Common myeloid progenitor, CD34-positive (primary cell): ENCODE data around the gene FOXD1.

ENCODE experiments used
- CTCF ChIA-PET: fragments of 350-600 bp; sonication (Branson Sonifier 250); formaldehyde crosslinking; loops from one replicate; lab custom pipeline; 2021; ENCODE audit warnings: antibody characterized with exemption; lab: Charles Lee
- POLR2A ChIA-PET: fragments of 350-600 bp; sonication (Branson Sonifier 250); formaldehyde crosslinking; loops from one replicate; lab custom pipeline; 2021; ENCODE audit warnings: antibody characterized with exemption; lab: Charles Lee
- DNase-seq, 3 donors: peaks; one replicate each; pipeline versions ENCODE4 v3.0.0 to v3.0.0-alpha.2; 2013
- H3K27ac ChIP-seq, 2 experiments: 1 replicate in 1 of 2; 2 replicates in 1 of 2; pipeline ENCODE4 v1.7.0; 2013; ENCODE audit warnings: inconsistent platforms in 2 of 2, low read length in 2 of 2, mild to moderate bottlenecking in 2 of 2, low read depth in 1 of 2, moderate library complexity in 1 of 2; ENCODE audit not compliant: severe bottlenecking in 2 of 2, insufficient read depth in 1 of 2, poor library complexity in 1 of 2
- H3K27me3 ChIP-seq, 5 experiments: replicated peaks in 2 of 5; 1 replicate in 3 of 5; 2 replicates in 2 of 5; pipeline versions ENCODE4 v1.6.1 to v1.7.0; 2013; ENCODE audit warnings: low read length in 4 of 5, mild to moderate bottlenecking in 2 of 5, moderate library complexity in 2 of 5, inconsistent platforms in 1 of 5; ENCODE audit not compliant: insufficient read depth in 5 of 5, control insufficient read depth in 4 of 5
- H3K36me3 ChIP-seq, 4 experiments: 1 replicate in 2 of 4; 2 replicates in 2 of 4; pipeline versions ENCODE4 v1.6.1 to v1.7.0; 2013; ENCODE audit warnings: low read length in 3 of 4, control low read depth in 1 of 4, mild to moderate bottlenecking in 1 of 4; ENCODE audit not compliant: control insufficient read depth in 4 of 4, insufficient read depth in 4 of 4
- H3K4me1 ChIP-seq, 4 experiments: 1 replicate in 3 of 4; 2 replicates in 1 of 4; pipeline versions ENCODE4 v1.6.1 to v1.7.1; 2013; ENCODE audit warnings: low read length in 3 of 4, mild to moderate bottlenecking in 3 of 4, control low read depth in 1 of 4, inconsistent platforms in 1 of 4, moderate library complexity in 1 of 4; ENCODE audit not compliant: control insufficient read depth in 4 of 4, insufficient read depth in 4 of 4; ENCODE audit errors: control extremely low read depth in 1 of 4
- H3K4me3 ChIP-seq, 7 experiments: 1 replicate in 4 of 7; 2 replicates in 3 of 7; pipeline versions ENCODE4 v1.5.1 to v1.7.0; 2013; ENCODE audit warnings: mild to moderate bottlenecking in 7 of 7, low read length in 6 of 7, moderate library complexity in 6 of 7, inconsistent platforms in 2 of 7, low read depth in 2 of 7, control low read depth in 1 of 7; ENCODE audit not compliant: insufficient read depth in 4 of 7, control insufficient read depth in 1 of 7; ENCODE audit errors: extremely low read depth in 1 of 7
- H3K9me3 ChIP-seq, 5 experiments: 1 replicate in 4 of 5; 2 replicates in 1 of 5; pipeline versions ENCODE4 v1.6.1 to v1.7.1; 2013; ENCODE audit warnings: low read length in 4 of 5, mild to moderate bottlenecking in 2 of 5, inconsistent platforms in 1 of 5, low read depth in 1 of 5, moderate library complexity in 1 of 5; ENCODE audit not compliant: control insufficient read depth in 4 of 5, insufficient read depth in 2 of 5; ENCODE audit errors: control extremely low read depth in 1 of 5
- WGBS: methylation state at CpG from one replicate; pipeline ENCODE4 v1.1.5; 2013; ENCODE audit not compliant: insufficient coverage; 5-methylcytosine and 5-hydroxymethylcytosine counted together

Gene FOXD1

DNA sequence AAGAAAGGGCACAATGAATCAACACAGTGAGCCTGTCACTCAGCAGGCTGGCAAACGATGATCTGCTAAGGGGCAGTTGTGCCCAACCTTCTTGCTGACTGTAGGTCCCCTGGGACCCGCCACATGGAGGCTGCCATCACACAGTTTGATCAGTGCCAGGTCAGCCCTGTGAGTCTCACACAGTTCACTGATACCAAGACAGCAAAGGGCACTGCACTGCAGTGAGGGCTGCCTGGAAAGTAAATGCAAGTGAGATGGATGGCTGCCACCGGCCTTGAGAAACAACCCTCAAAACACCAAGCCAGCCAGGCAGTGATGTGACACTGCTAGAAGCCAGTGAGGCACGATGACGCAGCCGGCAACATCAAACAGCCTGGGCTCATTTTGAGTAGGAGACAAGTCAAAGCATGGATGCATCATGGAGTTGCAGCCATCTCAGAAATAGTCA, 30.3 kb downstream of the FOXD1 start:
- peaks cover 42 to 98% (median 67%) of the 10 kb centered on the region in 5 experiments for H3K27me3 ChIP-seq
- H3K9me3 ChIP-seq = peaks cover 1 to 11% (median 4%) of the 10 kb centered on the region in 5 experiments
- H3K36me3 ChIP-seq = no peaks in the 10 kb centered on the region
- no peak for DNase-seq
- CTCF ChIA-PET = interaction anchor here (1.9 kb wide), 1 partner anchor 33 kb away, joined by 5 read pairs; no protein-coding TSS in a partner anchor
- WGBS = 32% methylated on average over 5 of the region's 6 CpGs
- H3K4me1 ChIP-seq = peaks cover 0 to 8% (median 4%) of the 10 kb centered on the region in 4 experiments
- no peak overlapping the region for H3K4me3 ChIP-seq
- no peak overlapping the region for H3K27ac ChIP-seq
- POLR2A ChIA-PET = no interaction called here

DNA sequence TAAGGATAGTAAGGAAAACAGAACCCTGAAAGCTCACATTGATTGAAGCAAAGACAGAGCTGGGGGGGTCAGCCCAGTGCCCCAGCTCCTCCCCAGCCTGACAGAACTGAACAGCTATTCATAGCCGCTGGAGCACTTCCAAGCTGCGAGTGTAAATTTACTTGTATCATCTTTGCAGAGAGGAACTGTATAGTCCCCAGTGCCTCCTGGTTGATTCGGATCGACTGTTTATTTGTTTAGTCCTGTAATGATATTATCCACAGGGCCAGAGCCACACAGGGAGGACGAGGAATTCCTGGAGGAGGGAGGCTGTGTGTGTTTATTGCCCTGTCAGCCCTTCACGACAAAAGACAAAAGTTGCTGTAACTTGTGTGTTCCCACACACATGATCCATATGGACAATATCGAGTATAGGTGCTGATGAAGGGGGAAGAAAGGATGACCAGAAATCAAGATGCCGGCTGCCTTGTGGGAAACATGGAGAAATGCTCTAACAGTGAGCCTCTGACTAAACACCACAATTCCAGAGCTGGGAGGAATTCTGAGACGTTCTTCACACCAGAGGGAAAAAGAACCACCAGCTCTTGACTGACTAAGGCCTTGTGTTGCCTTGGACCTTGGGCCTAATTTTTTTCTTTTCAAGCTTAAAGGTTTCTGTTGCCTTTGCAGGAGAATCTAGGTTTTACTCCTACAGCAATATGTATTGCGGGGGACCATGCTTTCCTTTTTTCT, 31.1 kb downstream of the FOXD1 start:
- Histone ChIP-seq H3K4me1 (peaks cover 0 to 8% (median 4%) of the 10 kb centered on the region in 4 experiments), H3K4me3 (no peak overlapping the region), H3K27ac (no peak overlapping the region), H3K27me3 (peaks cover 42 to 100% (median 67%) of the 10 kb centered on the region in 5 experiments), H3K36me3 (no peaks in the 10 kb centered on the region), H3K9me3 (peaks cover under 1 to 11% (median 4%) of the 10 kb centered on the region in 5 experiments)
- no peak for DNase-seq
- WGBS = 32% methylated on average over 9 of the region's 10 CpGs
- CTCF ChIA-PET = interaction anchor here (0.6 to 1.9 kb wide), 6 partner anchors 9 to 113 kb away, joined by 3 to 6 read pairs (median 4); no protein-coding TSS in a partner anchor
- POLR2A ChIA-PET = interaction anchor here (0.6 kb wide), 2 partner anchors 303 to 1250 kb away, joined by 3 to 4 read pairs; no protein-coding TSS in a partner anchor

DNA sequence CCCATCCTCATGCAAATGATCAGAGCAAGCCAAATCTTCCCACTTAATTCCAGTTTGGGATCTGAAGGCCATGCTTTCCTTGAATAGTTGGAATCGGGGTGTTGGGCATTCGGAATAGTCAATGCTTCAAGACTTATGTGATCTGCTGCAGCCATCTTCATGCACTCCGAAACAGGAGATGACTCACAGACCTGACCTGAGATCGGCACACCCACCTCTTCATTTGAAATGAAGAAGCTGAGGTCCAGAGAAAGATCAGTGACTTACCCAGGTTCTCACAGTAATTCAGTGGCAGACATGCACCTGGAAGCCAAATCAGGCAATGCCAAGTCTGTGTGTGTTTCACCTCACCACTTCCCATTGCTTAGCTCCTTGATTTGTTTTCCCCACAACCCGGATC, 33.0 kb downstream of the FOXD1 start:
- 88% methylated on average over 4 of the region's 5 CpGs for WGBS
- peaks cover 0 to 10% (median 4%) of the 10 kb centered on the region in 5 experiments for H3K9me3 ChIP-seq
- no peak for DNase-seq
- no peaks in the 10 kb centered on the region for H3K36me3 ChIP-seq
- peaks cover 0 to 8% (median 4%) of the 10 kb centered on the region in 4 experiments for H3K4me1 ChIP-seq
- H3K4me3 ChIP-seq = no peak overlapping the region
- POLR2A ChIA-PET = no interaction called here
- H3K27ac ChIP-seq = no peak overlapping the region
- H3K27me3 ChIP-seq = peaks cover 39 to 94% (median 62%) of the 10 kb centered on the region in 5 experiments
- CTCF ChIA-PET = interaction anchor here (1.7 to 1.9 kb wide), 2 partner anchors 9 to 17 kb away, joined by 4 to 6 read pairs; no protein-coding TSS in a partner anchor

DNA sequence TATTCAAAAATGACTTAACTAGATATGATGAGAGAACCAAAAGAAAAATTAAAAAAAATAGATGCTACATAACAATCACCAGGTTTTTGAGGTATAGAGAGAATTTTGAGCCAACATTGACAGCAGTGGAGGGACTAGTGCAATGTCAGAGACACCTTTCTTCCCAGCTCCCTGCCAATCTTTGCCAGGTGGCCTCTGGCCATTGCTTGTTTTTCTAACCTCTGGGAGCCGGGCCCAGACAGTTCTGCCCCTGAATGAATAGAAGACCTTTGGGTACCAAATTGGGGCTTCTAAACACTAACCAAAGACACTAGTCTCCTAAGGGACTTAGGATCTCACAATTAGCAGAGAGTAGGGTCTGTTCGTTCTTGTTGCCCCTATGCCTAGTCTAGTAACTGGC, 33.4 kb downstream of the FOXD1 start:
- Histone ChIP-seq H3K9me3 (peaks cover 0 to 10% (median 4%) of the 10 kb centered on the region in 5 experiments), H3K27ac (no peak overlapping the region), H3K27me3 (peaks cover 34 to 92% (median 58%) of the 10 kb centered on the region in 5 experiments), H3K4me3 (no peak overlapping the region), H3K4me1 (peaks cover 0 to 8% (median 4%) of the 10 kb centered on the region in 4 experiments), H3K36me3 (no peaks in the 10 kb centered on the region)
- ChIA-PET POLR2A (no interaction called here), CTCF (interaction anchor here (1.9 kb wide), 1 partner anchor 17 kb away, joined by 4 read pairs; no protein-coding TSS in a partner anchor)
- 100% methylated on average over 2 of the region's 2 CpGs for WGBS
- DNase-seq = no peak

DNA sequence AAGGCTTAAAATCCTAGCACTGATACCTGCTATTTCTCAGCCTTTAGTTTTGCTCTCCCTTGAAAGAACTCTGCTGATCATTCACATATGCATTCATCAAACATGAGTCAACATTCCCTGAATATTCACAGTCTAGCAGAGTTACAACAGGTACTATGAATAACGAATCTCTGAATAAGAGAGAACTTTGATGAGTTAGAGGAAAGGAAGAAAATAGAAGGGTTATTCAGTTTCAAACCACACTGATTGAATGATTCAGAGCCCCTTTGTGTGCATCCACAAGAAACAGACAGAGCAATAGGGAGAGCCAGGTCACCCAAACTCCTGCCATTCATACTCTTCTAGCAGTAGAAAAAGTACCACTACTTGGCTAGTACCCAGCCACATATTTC, 36.0 kb downstream of the FOXD1 start:
- peaks cover 0 to 10% (median 4%) of the 10 kb centered on the region in 5 experiments for H3K9me3 ChIP-seq
- no peak overlapping the region for H3K27ac ChIP-seq
- H3K27me3 ChIP-seq = peaks cover 25 to 80% (median 37%) of the 10 kb centered on the region in 5 experiments
- H3K36me3 ChIP-seq = no peaks in the 10 kb centered on the region
- POLR2A ChIA-PET = no interaction called here
- CTCF ChIA-PET = interaction anchor here (1.0 kb wide), 1 partner anchor 12 kb away, joined by 4 read pairs; no protein-coding TSS in a partner anchor
- H3K4me1 ChIP-seq = no peaks in the 10 kb centered on the region
- no peak for DNase-seq
- no CpG with 5 or more reads among the region's 1 CpG for WGBS
- no peak overlapping the region for H3K4me3 ChIP-seq

DNA sequence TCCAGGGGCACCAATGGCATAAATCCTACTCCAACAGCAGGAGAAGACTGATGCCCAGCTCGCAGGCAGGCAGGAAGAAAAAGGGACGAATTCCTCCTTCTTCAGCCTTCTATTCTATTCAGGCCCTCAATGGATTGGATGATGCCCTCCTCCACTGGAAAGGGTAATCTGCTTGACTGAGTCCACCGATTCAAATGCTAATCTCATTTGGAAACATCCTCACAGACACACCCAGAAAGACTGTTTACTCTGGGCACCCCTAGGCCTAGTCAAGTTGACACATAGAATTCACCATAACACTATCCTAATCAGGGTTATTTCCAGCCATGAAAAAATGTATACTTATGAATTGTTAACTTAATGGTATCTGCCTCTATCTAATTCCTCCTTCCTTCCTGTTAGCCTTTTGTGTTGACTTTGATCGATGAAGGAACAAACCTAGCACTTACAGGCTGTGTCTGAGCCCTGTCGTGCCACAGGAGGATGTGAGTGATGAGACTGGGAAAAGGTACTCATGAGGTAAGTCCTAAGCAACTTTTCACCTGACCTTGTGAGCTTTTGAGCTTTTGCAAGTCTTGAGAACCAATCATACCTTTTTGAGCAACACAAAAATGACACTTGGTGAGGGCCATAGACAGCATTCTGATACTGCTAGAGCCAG, 36.5 kb downstream of the FOXD1 start:
- DNase-seq = no peak
- 69% methylated on average over 4 of the region's 5 CpGs for WGBS
- CTCF ChIA-PET = interaction anchor here (1.0 kb wide), 1 partner anchor 11 kb away, joined by 4 read pairs; no protein-coding TSS in a partner anchor
- H3K27ac ChIP-seq = no peak overlapping the region
- H3K27me3 ChIP-seq = peaks cover 22 to 80% (median 32%) of the 10 kb centered on the region in 5 experiments
- no peak overlapping the region for H3K4me3 ChIP-seq
- H3K36me3 ChIP-seq = no peaks in the 10 kb centered on the region
- POLR2A ChIA-PET = no interaction called here
- H3K9me3 ChIP-seq = peaks cover 0 to 10% (median 4%) of the 10 kb centered on the region in 5 experiments
- H3K4me1 ChIP-seq = no peaks in the 10 kb centered on the region
